Activated naive CD8-positive, alpha-beta T cell (primary cell): ENCODE results near the gene INO80C.
"Not testable (repeated sequence)": the region's sequence is repeated elsewhere in the genome, so short reads cannot be mapped to it uniquely, and the experiment has no call there.

ENCODE experiments used
- H3K27ac Mint-ChIP-seq: one replicate; pipeline ENCODE4 v1.8.0; 2021; ENCODE audit warnings: mixed read lengths
- H3K27me3 Mint-ChIP-seq: one replicate; pipeline ENCODE4 v1.8.0; 2021; ENCODE audit warnings: mixed read lengths
- H3K36me3 Mint-ChIP-seq: one replicate; pipeline ENCODE4 v1.8.0; 2021; ENCODE audit warnings: mixed read lengths
- H3K4me1 Mint-ChIP-seq: one replicate; pipeline ENCODE4 v1.8.0; 2021; ENCODE audit warnings: low read depth, mixed read lengths
- H3K4me3 Mint-ChIP-seq: one replicate; pipeline ENCODE4 v1.8.0; 2021; ENCODE audit warnings: mild to moderate bottlenecking, mixed read lengths
- H3K9me3 Mint-ChIP-seq: one replicate; pipeline ENCODE4 v1.8.0; 2021; ENCODE audit warnings: low read depth, mixed read lengths

INO80C gene

DNA sequence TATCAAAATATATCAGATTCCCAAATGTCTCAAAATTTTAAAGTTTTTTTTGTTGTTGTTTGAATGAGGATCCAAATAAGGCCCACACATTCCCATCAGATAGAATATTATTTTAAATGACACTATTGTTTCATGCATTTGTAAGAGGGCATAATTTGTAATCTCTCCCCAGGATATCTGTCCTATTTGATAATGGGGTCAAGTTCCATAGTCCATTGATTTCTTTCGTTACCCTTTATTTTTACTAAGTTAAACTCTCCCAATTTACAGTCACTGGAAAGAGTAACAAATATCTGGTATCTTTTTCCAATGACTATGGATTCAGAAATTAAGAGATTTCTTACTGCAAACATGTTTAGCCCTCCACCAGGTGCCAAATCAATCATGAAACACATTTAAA is 32.4 kb downstream of the INO80C start:
- H3K36me3 Mint-ChIP-seq = peaks cover 10% of the 10 kb centered on the region

DNA sequence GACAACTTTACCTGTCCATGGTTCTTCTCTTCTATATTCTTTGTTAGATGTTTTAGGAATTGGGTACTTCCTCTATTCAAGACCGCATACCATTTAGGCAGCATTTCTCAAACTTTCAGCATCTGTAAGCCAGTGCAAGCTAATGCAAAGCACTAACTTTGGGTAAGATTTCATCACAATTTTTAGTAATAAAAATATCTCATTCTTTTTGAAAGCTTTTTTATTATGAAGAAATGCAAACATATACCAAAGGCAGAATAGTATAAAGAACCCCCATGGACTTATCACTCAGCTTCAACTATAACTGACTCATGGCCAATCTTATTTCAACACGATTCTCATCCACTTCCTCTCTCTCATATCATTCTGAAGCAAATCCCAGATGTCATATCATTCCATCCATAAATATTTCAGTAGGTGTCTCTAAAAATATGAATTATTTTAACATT is 32.9 kb downstream of the INO80C start:
- Mint-ChIP-seq H3K27me3 (no peaks in the 10 kb centered on the region), H3K4me1 (no peaks in the 10 kb centered on the region), H3K4me3 (no peak overlapping the region), H3K27ac (no peak overlapping the region), H3K36me3 (peaks cover 8% of the 10 kb centered on the region), H3K9me3 (no peaks in the 10 kb centered on the region)

More for the DNA sequence above, 32.4 kb downstream of the INO80C start:
- Mint-ChIP-seq H3K27ac (no peak overlapping the region), H3K4me3 (no peak overlapping the region), H3K9me3 (no peaks in the 10 kb centered on the region), H3K27me3 (no peaks in the 10 kb centered on the region), H3K4me1 (no peaks in the 10 kb centered on the region)

DNA sequence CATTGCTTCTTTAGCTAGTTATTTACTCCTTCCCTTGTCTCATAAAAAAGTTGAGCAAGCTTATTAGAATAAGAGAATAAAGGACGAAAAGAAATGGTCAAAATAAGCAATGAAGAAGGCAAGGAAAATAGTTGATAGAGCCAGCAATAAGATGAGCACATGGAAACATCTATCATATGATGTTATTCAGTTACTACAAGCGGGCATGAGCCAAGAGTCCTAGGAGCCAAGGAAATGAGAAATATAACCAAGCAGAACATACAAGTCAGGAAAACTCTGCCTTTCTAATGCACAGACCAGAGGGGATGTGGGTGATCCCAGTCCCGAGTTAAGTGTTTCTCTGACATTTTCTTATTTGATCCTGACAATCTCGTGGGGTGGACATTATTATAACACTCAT is 33.9 kb downstream of the INO80C start:
- Mint-ChIP-seq H3K9me3 (no peaks in the 10 kb centered on the region), H3K4me3 (no peak overlapping the region), H3K36me3 (peaks cover 2% of the 10 kb centered on the region), H3K27ac (no peak overlapping the region), H3K27me3 (no peaks in the 10 kb centered on the region), H3K4me1 (no peaks in the 10 kb centered on the region)

DNA sequence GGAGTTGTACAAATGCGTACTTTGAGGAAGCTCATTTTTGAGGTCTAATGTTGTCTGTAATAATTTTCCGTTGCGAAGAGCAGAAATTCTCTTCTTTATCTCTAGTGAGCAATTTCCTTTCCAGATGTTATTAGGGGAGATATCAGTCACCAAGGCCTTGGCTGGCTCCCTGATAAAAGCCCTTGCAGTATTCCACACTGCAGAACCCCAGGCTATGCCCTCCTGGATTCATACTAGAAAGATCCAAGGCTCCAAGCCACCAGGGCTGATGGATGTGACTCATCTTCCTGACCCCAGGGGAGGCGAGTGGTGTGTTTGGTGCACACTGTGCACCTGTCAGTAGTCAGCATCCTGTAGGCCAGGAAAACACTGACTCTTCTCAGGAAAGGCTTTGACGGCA is 34.7 kb downstream of the INO80C start:
- peaks cover 2% of the 10 kb centered on the region for H3K36me3 Mint-ChIP-seq
- H3K27ac Mint-ChIP-seq = no peak overlapping the region
- no peaks in the 10 kb centered on the region for H3K27me3 Mint-ChIP-seq
- H3K4me1 Mint-ChIP-seq = no peaks in the 10 kb centered on the region
- H3K9me3 Mint-ChIP-seq = no peaks in the 10 kb centered on the region
- no peak overlapping the region for H3K4me3 Mint-ChIP-seq

DNA sequence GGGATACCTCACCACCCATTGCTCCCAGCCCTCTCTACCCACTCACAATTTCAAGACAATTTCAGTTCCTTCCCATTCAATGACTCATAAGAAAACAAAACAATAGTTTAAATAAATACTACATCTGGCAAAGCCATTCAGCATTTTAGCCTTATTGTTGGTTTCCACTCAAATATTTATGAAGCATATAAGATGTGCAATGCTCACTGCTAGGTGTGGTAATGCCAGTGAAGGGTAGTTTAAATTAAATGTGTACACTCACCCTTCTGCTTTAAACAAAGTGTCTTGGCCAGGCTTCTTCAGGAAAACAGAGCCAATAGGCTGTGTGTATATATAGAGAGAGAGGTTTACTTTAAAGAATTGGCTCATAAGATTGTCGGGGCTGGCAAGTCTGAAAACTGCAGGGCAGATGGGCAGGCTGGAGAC is 37.0 kb downstream of the INO80C start:
- Mint-ChIP-seq H3K4me1 (no peaks in the 10 kb centered on the region), H3K9me3 (no peaks in the 10 kb centered on the region), H3K27me3 (no peaks in the 10 kb centered on the region), H3K36me3 (peaks cover 2% of the 10 kb centered on the region), H3K27ac (no peak overlapping the region), H3K4me3 (no peak overlapping the region)

DNA sequence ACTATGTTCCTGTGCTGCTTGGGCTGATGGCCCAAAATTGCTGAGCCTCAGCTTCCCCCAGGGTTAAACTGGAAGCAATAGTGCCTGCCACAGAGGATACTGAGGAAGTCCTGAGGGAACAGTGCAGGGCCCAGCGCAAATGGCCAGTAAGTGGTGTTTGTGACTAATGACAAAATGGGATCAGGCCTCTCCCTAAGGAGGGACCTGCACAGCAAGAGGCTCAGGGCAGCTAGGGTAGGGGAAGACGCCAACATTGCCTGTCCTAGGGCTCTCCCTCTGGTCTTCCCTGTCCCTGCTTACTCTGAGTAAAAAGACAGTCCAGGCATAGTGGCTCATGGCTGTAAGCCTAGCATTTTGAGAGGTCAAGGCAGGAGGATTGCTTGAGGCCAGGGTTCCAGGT is 37.8 kb downstream of the INO80C start:
- no peaks in the 10 kb centered on the region for H3K27me3 Mint-ChIP-seq
- H3K4me1 Mint-ChIP-seq = no peaks in the 10 kb centered on the region
- H3K9me3 Mint-ChIP-seq = no peaks in the 10 kb centered on the region
- peaks cover 2% of the 10 kb centered on the region for H3K36me3 Mint-ChIP-seq
- H3K4me3 Mint-ChIP-seq = no peak overlapping the region
- no peak overlapping the region for H3K27ac Mint-ChIP-seq

DNA sequence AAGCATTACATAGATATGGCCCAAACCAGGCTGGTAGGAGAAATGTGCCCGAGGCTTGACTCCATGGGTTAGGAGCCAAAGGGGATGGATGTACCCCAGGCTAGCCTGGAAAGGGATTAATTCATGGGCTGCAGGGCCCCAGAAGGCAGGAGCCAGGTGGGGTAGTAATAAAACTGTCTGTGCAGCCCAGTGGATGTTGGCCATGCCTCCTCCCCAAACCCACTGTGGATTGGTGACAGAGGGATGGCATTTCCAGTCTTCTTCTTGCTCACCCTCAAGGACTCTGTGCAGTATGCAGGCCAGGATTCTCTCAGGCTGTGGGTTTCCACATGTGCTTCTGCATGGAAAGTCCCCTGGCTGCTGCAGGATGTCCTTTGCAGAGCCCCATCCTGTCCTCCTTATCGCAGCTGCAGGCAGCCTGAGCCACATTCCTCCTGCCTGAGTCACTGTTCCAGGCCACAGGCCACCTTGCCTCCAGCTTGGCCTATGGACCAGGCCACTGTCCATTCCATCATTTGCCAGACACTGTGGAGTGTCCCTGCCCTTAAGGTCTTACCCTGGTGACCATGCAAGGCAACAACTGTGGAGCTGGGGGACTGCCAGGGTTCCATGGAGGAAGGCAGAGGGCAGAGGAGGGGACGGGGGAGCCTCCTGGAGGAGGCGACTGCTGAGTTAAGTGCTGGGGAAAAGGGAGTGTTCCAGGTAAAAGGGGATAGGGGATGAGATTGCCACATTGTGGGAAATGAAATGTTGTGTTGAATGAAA is 38.9 kb downstream of the INO80C start:
- Mint-ChIP-seq H3K9me3 (no peaks in the 10 kb centered on the region), H3K27ac (no peak overlapping the region), H3K4me3 (no peak overlapping the region), H3K4me1 (no peaks in the 10 kb centered on the region), H3K27me3 (no peaks in the 10 kb centered on the region), H3K36me3 (peaks cover 2% of the 10 kb centered on the region)

DNA sequence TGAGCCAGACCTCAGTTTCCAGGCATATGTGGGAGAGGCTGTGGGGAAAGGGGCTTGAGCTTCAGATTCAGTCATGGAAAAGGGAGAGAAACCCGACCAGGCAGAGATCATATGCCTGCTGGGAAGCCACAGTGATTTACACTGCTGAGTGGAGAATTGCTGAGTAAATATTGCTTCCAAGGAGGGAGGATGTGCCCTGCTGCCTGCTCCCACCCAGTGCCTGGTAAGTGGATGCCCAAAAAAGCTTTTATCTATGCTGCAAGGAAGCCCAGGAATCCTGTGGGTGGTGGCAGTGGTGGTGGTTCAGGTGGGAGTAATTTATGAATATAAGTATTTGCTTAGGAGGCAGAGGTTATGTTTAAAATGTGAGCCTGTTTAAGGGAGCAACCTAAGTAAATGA is 39.5 kb downstream of the INO80C start:
- Mint-ChIP-seq H3K9me3 (no peaks in the 10 kb centered on the region), H3K36me3 (peaks cover 2% of the 10 kb centered on the region), H3K27ac (no peak overlapping the region), H3K4me1 (no peaks in the 10 kb centered on the region), H3K27me3 (no peaks in the 10 kb centered on the region), H3K4me3 (no peak overlapping the region)

DNA sequence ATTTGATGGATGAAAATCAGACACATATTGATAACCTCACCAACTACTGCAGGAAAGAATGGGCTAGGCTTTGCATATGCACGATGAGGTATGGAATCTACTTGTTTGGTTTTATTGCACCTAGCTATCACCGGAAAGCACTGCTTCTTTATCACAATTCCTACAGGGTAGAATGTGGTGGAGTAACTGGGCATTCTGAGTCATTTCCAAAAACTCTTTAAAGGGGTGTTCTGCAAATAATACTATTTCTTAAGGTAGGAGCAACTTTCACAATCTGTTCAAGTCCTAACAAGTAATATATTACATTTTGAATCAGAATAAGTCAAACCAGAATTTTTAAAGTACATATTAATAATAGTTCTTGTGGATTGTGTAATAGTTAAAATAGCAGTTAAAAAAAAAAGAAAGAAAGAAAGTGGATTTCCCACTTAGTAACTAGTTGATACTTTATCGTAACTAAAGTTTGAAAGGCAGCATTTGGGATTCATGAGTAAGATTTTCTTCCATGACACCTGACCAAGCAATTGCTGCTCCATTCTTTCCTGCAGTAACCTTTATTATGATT is 40.5 kb downstream of the INO80C start:
- H3K9me3 Mint-ChIP-seq = no peaks in the 10 kb centered on the region
- H3K4me1 Mint-ChIP-seq = no peaks in the 10 kb centered on the region
- H3K36me3 Mint-ChIP-seq = peaks cover 2% of the 10 kb centered on the region
- H3K27me3 Mint-ChIP-seq = no peaks in the 10 kb centered on the region
- no peak overlapping the region for H3K27ac Mint-ChIP-seq
- no peak overlapping the region for H3K4me3 Mint-ChIP-seq

DNA sequence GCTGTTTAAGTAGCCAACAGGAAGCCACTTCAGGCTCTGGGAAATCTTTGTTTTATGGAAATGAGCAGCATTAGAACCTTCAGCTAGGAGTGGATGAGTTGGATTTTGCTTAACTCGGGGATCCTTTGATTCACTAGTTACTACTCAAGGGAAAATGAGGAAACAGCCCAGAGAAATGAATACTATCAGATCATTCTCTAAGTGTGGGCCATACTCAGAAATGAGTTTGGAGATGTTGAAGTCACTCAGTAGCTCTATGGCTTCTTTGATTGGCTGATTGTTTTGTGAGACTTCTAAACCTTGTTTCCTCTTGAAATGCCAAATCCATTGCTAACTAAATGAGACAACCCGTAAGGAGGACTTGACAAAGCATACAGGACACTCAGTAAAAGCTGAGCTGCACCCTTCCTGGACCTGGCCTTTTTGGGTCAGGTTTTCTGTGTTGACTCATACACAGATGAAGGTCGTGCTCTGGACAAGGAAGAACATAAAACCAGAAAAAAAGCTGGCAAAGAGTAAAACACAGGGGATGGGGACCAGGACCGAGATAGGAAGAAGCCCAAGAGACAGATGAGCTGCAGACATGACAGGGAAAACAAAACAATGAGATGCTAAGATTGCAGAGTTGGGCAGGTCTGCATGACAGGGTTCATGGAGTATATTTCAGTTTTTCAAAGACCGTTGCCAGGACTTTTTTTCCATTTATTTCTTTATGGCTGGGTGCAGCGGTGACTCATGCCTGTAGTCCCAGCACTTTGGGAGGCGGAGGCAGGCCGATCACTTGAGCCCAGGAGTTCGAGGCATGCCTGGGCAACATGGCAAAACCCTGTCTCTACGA is 41.6 kb downstream of the INO80C start:
- Mint-ChIP-seq H3K36me3 (peaks cover 2% of the 10 kb centered on the region), H3K27ac (no peak overlapping the region), H3K4me3 (no peak overlapping the region), H3K4me1 (no peaks in the 10 kb centered on the region), H3K27me3 (no peaks in the 10 kb centered on the region), H3K9me3 (no peaks in the 10 kb centered on the region)

DNA sequence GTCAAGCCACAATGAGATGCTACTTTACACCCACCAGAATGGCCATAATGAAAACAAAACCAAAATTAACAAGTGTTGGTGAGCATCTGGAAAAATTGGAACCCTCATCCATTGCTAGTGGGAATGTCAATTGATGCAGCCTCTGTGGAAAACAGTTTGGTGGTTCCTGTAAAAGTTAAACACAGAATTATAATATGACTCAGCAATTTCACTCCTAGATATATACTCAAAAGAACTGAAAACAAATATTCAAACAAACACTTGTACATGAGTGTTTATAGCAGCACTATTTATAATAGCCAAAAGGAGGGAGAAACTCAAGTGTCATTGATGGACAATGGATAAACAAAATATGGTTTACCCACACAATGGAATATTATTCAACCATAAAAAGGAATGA is 43.0 kb downstream of the INO80C start:
- H3K36me3 Mint-ChIP-seq = peaks cover 2% of the 10 kb centered on the region
- no peak overlapping the region for H3K4me3 Mint-ChIP-seq
- no peaks in the 10 kb centered on the region for H3K9me3 Mint-ChIP-seq
- H3K27me3 Mint-ChIP-seq = no peaks in the 10 kb centered on the region
- no peaks in the 10 kb centered on the region for H3K4me1 Mint-ChIP-seq
- H3K27ac Mint-ChIP-seq = no peak overlapping the region

DNA sequence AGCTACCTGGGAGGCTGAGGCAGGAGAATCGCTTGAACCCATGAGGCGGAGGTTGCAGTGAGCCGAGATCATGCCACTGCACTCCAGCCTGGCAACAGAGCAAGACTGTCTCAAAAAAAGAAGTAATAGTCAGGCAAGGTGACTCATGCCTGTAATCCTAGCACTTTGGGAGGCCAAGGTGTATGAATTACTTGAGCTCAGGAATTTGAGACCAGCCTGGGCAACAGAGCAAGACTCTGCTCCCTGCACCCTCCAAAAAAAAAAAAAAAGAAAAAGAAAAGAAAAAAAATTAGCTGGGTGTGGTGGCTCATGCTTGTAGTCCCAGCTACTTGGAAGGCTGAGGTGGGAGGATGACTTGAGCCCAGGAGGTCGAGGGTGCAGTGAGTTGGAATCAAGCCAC is 44.7 kb downstream of the INO80C start:
- H3K27me3 Mint-ChIP-seq, H3K4me3 Mint-ChIP-seq, H3K36me3 Mint-ChIP-seq, H3K27ac Mint-ChIP-seq, H3K9me3 Mint-ChIP-seq, H3K4me1 Mint-ChIP-seq: not testable (repeated sequence)

DNA sequence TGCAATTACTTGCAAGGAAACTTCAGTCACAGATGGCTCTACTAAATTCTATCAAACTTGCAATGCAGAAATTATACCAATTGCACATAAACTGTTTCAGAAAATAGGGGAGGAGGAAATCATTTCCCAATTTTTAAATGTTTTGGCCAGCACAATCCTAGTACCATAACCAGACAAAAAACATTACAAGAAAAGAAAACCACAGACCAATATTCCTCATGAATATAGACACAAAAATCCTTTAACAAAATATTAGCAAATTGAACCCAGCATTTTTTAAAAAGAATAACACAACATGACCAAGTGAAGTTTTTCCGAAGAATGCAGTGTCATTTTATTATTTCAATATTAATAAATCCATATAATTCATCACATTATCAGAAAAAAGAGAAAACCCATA is 45.8 kb downstream of the INO80C start:
- H3K27me3 Mint-ChIP-seq = no peaks in the 10 kb centered on the region
- no peaks in the 10 kb centered on the region for H3K9me3 Mint-ChIP-seq
- H3K4me3 Mint-ChIP-seq = no peak overlapping the region
- H3K4me1 Mint-ChIP-seq = no peaks in the 10 kb centered on the region
- H3K36me3 Mint-ChIP-seq = peaks cover under 1% of the 10 kb centered on the region
- H3K27ac Mint-ChIP-seq = no peak overlapping the region

DNA sequence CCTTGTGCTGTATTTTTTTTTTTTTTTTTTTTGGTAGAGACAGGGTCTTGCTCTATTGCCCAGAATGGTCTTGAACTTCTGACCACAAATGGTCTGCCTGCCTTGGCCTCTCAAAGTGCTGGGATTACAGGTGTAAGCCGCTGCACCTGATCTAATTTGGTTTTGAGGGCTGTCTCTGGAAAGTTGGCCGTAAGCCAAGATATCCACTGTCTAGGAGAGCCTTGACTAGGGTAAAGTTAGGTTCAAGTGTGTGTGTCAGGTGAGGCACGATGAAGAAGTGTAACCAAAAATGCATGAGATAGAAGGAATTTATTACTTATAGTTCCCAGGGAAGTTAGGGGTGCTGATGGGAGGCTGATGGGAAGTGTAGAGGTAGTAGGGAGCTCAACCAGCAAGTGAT is 46.7 kb downstream of the INO80C start:
- Mint-ChIP-seq H3K4me3 (no peak overlapping the region), H3K27ac (no peak overlapping the region), H3K36me3 (no peaks in the 10 kb centered on the region), H3K27me3 (no peaks in the 10 kb centered on the region), H3K9me3 (no peaks in the 10 kb centered on the region), H3K4me1 (no peaks in the 10 kb centered on the region)

DNA sequence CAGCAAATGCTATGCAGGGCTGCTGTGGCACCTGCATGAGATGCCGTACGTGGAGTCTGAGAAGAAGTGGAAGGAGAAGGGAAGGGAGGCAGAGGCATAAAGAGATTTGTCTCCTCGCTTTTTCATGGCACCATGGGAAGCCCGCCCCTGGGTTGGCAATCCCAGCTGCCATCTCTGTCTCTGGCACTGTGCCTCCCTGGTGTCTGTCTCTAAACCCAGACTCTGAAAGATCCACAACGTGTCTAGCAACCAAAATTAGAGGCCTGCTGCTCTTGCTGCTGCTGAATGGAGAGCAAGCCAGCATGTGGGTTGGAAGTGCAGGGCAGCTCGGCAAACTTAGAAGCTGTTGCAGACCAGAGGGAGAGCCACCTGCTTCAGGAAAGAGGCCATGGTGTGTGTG is 53.1 kb downstream of the INO80C start:
- Mint-ChIP-seq H3K4me1 (no peaks in the 10 kb centered on the region), H3K36me3 (no peaks in the 10 kb centered on the region), H3K9me3 (no peaks in the 10 kb centered on the region), H3K27me3 (no peaks in the 10 kb centered on the region), H3K4me3 (no peak overlapping the region), H3K27ac (no peak overlapping the region)
